Fibroblast of skin of abdomen (primary cell): Measurements from ENCODE around the gene AIG1.
"Not testable (repeated sequence)": the region's sequence is repeated elsewhere in the genome, so short reads cannot be mapped to it uniquely, and the experiment has no call there.

Experiments
- DNase-seq: peaks from one replicate; pipeline ENCODE4 v3.0.0-alpha.2; 2013

The AIG1 gene

GRCh38 chr6:143128681-143129015 is 68.0 kb downstream of the AIG1 start:
- peak; percentile 45 for DNase-seq

GRCh38 chr6:143130928-143131327 is 70.2 kb downstream of the AIG1 start:
- no peak for DNase-seq

- DNase-seq = no peak
Observed at GRCh38 chr6:143135325-143135724, 74.6 kb downstream of the AIG1 start.

GRCh38 chr6:143135797-143136561 is 75.3 kb downstream of the AIG1 start:
- no peak for DNase-seq

- peak; percentile 26 for DNase-seq
Observed at GRCh38 chr6:143136647-143137046, 76.0 kb downstream of the AIG1 start.

GRCh38 chr6:143139239-143139784 is 78.6 kb downstream of the AIG1 start:
- DNase-seq = no peak

- not testable (repeated sequence) for DNase-seq
Observed at GRCh38 chr6:143139884-143140283, 79.2 kb downstream of the AIG1 start.

- no peak for DNase-seq
Observed at GRCh38 chr6:143140767-143141166, 80.1 kb downstream of the AIG1 start.

GRCh38 chr6:143141442-143141841 is 80.8 kb downstream of the AIG1 start:
- DNase-seq = peak; percentile 94

GRCh38 chr6:143146186-143146851 is 85.6 kb downstream of the AIG1 start:
- DNase-seq = no peak

- peak; percentile 81 for DNase-seq
Observed at GRCh38 chr6:143149771-143150170, 89.1 kb downstream of the AIG1 start.

GRCh38 chr6:143150281-143150680 is 89.6 kb downstream of the AIG1 start:
- peak; percentile 25 for DNase-seq

GRCh38 chr6:143151381-143151780 is 90.7 kb downstream of the AIG1 start:
- no peak for DNase-seq

- no peak for DNase-seq
Observed at GRCh38 chr6:143155681-143156080, 95.0 kb downstream of the AIG1 start.

- no peak for DNase-seq
Observed at GRCh38 chr6:143157131-143157530, 96.4 kb downstream of the AIG1 start.

- no peak for DNase-seq
Observed at GRCh38 chr6:143158113-143158581, 97.5 kb downstream of the AIG1 start.

- no peak for DNase-seq
Observed at GRCh38 chr6:143159001-143159400, 98.3 kb downstream of the AIG1 start.

- peak; percentile 66 for DNase-seq
Observed at GRCh38 chr6:143160015-143160414, 99.3 kb downstream of the AIG1 start.

- DNase-seq = no peak
Observed at GRCh38 chr6:143160439-143161220, 99.9 kb downstream of the AIG1 start.

GRCh38 chr6:143163621-143164020 is 102.9 kb downstream of the AIG1 start:
- DNase-seq = no peak

GRCh38 chr6:143164565-143165105 is 103.9 kb downstream of the AIG1 start:
- no peak for DNase-seq

GRCh38 chr6:143165315-143165855 is 104.7 kb downstream of the AIG1 start:
- DNase-seq = no peak
